Ovary (tissue), 1 donor: ENCODE measurements around the gene ARRB2.

ENCODE experiments used
- EP300 ChIP-seq: sonication (generic); formaldehyde crosslinking; IDR thresholded peaks from one replicate; pipeline ENCODE4 v1.6.1; 2017; ENCODE audit warnings: antibody characterized with exemption
- POLR2A ChIP-seq: fragments of 450-650 bp; IDR thresholded peaks from one replicate; pipeline ENCODE4 v1.6.1; 2017; ENCODE audit warnings: antibody characterized with exemption, mild to moderate bottlenecking, moderate library complexity

DNA sequence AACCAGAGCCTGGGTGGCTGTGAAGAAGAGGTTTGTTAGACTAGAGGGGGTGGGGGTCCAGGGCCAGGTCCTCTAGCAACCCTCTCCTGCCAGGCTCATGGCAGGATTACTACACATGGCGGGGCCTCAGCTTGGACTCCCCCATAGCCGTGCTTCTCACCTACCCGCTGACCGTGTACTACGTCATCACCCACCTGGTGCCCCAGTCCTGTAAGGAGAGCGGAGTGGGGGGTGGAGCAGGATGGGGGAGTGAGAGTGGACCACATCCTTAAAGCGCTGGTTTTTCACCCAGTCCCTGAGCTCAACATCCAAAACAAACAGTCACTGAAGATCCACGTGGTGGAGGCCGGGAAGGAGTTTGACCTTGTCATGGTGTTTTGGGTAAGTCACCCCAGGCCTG is 33.5 kb downstream of the ARRB2 start:
- TF ChIP-seq EP300 (no peak), POLR2A (no peak)
